GM19328 (cell line): ENCODE results near the gene CXCR2.
"Not testable (repeated sequence)": the region's sequence is repeated elsewhere in the genome, so short reads cannot be mapped to it uniquely, and the experiment has no call there.

Source experiments
- ATAC-seq: cut with Tn5 transposase; IDR thresholded peaks from one replicate; pipeline ENCODE4 v1.9.1; 2021; ENCODE audit warnings: mild to moderate bottlenecking, moderate library complexity; ENCODE audit not compliant: unreplicated experiment

The CXCR2 gene

DNA sequence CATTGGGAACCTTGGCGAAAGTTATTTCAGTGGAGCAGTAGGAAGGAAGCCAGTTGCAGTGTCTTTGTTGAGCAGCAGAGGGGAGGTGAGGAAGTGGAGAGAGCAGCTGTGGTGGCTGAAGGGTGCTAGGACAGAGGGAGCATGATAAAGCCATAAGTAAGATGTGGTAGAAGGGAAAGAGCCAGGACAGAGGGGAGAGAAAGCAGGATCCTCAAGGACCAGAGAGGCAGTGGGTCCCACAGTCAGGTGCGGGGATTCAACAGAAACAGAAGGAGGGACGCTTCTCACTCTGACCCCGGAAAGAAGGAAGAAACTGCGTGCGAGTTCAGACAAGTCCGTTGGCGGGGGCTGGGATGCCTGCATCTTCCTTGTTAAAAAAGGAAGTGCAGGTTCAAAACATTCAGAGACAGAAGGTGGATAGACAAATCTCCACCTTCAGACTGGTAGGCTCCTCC, at the start of gene CXCR2:
Gene CXCR2, plus strand, starts transcription at position 403 of the 455 bp plus-strand sequence. CDS start 8,774 bp downstream, outside the sequence.
- no peak for ATAC-seq

- no peak for ATAC-seq
Measured at GRCh38 chr2:218077464-218078216, 48.2 kb upstream of the CXCR2 start.

DNA sequence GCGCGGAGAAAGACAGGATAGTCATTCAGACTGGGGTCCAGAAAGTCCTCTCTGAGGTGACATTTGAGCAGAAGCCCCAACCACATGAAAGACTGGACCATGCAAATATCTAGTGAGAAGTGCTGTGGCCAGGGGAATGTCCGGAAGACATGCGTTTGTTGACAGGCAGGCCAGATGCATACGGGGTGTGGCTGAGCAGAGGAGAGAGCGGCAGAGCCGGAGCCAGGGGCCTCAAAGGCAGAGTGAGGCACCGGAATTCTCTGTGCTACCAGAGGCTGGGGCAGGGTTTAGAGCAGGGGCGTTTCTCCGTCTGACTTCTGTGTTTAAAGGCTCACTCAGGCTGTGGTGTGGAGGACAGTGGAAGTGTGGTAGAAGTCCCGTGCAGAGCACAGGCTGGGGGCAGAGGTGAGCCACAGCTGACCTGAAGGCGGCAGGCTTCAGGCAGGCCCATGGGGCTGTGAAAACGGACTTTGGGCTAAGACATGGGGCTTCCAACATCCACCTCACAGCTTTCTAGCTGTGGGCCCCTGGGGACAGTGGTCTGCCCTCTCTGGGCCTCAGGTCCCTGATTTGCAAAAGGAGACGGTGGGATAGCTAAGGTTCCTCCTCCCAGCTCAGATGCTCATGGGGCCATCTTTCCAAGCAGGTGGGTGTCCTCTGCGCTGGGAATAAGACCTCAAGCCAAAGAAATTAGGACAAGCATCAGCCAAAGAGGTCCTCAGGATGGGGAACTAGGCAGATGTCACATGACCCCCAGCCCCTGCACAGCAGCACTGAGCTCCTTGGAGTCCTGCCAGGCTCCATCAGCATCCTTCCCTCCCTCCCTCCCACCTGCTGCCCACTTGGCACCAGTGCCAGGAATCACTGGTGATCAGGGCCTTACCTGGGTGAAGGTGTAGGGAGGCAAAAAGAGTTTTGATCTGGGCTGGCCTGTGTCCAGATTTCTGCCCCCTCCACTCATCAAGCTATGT, 45.6 kb upstream of the CXCR2 start:
- ATAC-seq = no peak

DNA sequence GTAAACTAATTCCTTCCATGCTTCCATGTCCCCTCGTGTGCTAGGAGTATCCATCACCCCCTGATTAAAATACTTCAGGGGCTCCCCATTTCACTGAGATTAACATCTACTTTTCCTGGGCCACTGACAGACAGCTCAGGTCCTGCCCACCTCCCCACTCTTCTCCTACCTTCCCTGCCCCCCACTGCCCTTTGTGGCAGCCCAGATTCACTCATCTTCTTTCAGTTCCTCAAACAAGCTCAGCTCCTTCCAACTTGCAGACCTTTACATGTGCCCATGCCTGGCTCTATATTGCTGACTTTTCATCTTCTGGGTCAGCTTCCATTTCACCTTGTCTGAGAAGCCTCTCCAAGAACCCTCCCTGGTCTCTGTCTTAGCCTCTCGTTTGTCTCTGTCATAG, 44.8 kb upstream of the CXCR2 start:
- peak; percentile 93 for ATAC-seq

- no peak for ATAC-seq
Measured at GRCh38 chr2:218081695-218082094, 44.1 kb upstream of the CXCR2 start.

DNA sequence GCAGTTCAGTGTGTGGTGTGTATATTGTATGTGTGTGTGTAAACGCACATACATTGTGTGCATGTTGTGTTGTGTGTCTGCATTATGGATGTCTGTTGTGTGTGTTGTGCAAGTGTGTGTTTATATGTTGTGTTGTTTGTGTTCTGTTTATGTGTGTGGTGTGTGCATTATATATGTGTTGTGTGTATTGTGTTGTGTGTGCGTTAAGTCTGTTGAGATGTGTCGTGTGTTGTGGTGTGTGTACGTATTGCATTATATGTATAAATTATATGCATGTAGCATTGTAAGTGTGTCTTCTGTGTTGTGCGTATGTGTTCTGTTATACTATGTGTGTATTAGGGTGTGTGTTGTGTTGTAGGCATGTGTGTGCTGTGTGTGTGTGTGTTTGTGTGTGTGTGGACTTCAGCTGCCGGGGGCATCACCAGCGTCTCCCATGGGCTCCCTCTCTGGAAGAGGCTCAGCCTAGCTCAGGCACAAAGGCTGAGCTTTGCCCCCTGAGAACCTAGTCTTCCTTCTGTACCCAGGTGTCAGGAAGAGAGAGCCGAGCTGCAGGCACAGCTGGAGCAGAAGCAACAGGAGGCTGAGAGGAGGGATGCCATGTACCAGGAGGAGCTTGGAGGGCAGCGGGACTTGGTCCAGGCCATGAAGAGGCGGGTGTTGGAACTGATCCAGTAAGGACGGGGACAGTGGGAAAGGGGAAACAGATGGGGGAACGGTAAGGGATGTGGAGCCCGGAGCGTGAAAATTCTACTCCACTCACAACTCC, 43.1 kb upstream of the CXCR2 start:
- no peak for ATAC-seq

- no peak for ATAC-seq
Measured at GRCh38 chr2:218083352-218083676, 42.5 kb upstream of the CXCR2 start.

DNA sequence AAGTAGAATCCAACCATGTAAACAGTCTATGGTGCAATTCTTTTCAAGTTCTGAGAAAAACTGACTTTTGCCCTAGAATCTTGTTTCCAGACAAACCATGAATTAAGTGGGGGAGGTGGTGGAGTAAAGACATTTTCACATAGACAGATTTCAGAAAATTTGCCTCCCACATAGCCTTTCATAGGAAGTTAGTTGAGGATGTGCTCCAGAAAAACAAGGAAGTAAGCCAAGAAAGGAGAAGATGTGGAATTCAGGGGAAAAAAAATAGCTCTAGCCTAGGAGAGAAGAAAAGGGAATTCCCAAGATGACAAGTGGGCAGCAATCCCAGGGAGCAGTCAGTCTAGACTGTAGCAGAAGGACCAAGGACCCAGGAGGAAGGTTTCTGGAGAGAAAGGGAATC, 39.4 kb upstream of the CXCR2 start:
- no peak for ATAC-seq

DNA sequence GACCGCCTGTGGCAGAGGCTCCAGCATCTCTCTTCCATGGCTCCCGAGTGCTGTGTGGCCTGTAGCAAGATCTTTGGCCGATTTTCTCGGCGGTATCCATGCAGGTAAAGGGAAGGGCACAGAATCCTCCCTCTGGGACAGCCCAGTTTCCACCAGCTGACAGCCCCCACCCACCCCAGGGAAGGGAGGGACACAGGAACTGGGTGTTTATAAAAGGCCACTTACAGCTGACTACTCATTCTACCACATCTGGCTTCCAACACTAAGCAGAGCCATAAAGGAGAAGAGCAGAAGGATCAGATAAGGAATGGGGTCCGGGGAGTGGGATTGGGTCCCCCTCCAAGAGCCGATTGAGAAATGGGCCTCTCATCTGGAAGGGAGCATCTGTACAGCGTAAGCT, 36.6 kb upstream of the CXCR2 start:
- no peak for ATAC-seq

DNA sequence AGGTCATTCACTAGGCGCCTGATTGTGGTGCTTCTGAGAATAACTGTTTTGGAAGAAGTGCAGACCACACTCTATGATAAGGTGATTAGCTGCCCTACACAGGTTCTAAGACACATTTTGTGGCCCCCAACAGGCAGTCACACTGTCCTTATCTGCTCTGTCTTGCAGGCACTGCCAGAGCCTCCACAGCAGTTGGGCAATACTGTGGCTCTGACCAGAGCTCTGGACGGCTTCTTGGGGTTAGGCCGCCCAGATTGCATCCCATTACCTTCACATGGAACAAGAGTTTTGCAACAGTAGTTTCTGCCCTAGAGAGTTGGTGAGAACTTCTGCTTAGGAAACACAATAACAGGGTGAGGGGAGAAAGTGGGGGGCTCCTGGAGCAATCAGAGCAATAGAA, 34.1 kb upstream of the CXCR2 start:
- ATAC-seq = no peak

GRCh38 chr2:218093879-218094278, 31.9 kb upstream of the CXCR2 start:
- no peak for ATAC-seq

DNA sequence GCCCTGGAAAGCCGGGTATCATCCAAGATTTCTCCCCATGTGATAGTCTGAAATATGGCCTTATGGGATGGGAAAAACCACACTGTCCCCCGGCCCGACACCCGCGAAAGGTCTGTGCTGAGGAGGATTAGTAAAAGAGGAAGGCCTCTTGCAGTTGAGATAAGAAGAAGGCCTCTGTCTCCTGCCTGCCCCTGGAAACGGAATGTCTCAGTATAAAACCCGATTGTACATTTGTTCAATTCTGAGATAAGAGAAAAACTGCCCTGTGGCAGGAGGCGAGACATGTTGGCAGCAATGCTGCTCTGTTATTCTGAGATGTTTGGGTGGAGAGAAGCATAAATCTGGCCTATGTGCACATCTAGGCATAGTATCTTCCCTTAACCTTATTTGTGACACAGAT, 30.0 kb upstream of the CXCR2 start:
- ATAC-seq = no peak

DNA sequence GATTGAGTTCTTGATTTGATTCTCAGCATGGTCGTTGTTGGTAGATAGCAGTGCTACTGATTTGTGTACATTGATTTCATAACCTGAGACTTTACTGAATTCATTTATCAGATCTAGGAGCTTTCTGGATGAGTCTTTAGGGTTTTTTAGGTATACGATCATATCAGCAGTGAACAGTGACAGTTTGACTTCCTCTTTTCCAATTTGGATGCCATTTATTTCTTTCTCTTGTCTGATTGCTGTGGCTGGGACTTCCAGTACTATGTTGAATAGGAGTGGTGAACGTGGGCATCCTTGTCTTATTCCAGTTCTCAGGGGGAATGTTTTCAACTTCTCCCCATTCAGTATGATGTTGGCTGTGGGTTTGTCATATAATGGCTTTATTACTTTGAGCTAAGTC, 27.9 kb upstream of the CXCR2 start:
- ATAC-seq = no peak

DNA sequence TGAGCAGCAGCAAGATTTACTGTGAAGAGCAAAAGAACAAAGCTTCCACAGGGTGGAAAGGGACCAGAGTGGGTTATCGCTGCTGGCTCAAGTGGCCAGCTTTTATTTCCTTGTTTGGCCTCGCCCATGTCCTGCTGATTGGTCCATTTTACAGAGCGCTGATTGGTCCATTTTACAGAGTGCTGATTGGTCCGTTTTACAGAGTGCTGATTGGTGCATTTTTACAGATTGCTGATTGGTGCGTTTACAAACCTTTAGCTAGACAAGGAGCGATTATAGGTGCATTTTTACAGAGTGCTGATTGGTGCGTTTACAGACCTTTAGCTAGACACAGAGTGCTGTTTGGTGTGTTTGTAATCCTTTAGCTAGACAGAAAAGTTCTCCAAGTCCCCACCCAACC, 17.0 kb upstream of the CXCR2 start:
- not testable (repeated sequence) for ATAC-seq

DNA sequence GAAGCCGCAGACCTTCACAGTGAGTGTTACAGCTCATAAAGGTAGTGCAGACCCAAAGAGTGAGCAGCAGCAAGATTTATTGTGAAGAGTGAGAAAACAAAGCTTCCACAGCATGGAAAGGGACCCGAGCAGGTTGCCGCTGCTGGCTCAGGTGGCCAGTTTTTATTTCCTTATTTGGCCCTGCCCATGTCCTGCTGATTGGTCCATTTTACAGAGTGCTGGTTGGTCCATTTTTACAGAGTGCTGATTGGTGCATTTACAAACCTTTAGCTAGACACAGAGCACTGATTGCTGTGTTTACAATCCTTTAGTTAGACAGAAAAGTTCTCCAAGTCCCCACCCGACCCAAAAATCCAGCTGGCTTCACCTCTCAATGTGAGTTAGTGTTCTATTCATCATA, 4.0 kb upstream of the CXCR2 start:
- not testable (repeated sequence) for ATAC-seq

DNA sequence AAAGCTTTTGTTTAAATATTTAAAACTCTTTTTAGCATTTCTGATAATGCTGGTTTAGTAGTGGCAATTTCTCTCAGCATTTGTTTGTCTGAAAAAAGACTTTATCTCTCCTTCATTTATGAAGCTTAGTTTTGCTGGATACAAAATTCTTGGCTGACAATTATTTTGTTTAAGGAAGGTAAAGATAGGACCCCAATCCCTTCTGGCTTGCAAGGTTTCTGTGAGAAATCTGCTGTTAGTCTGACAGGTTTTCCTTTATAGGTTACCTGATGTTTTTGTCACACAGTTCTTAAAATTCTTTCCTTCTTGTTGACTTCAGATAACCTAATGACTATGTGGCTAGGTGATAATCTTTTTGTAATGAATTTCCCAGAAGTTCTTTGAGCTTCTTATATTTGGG, 3.5 kb upstream of the CXCR2 start:
- not testable (repeated sequence) for ATAC-seq

DNA sequence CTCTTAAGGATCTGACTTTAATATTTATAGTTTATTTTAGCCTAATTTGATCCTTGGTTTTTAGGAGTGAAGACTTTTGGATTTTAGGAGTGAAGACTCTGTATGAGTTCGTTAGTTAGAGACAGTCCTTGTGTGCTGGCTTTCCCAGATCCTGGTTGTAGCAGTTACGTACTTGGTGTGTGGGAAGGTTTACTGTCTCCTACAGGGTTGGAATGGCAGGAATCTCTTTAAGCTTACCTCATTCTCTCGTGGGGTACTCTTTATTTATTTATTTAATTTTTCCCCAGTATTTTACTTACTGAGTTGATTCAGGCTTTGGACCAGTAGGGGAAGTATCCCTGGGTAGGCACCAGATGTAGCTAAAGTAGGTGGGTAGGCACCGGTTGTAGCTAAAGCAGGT, 1.8 kb upstream of the CXCR2 start:
- no peak for ATAC-seq

DNA sequence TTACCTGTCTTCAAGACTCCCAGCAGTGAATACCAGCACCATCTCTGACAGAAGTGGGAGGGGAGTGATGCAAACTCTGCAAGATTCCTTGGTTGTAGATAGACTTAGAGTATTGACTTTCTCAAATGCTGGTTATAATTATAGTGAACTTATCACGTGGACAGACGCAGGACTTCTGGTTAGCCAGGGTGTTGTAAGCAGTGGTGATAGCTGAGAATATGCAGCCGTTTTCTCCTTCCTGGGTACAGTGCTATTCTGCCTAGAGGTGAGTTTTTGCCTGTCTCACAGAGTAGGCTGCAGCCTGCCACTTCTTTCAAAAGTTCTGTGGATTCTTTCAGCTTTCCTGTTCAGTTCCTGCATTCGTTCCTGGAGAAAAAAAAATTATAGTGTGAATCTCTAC, 733 bp upstream of the CXCR2 start:
- ATAC-seq = no peak

DNA sequence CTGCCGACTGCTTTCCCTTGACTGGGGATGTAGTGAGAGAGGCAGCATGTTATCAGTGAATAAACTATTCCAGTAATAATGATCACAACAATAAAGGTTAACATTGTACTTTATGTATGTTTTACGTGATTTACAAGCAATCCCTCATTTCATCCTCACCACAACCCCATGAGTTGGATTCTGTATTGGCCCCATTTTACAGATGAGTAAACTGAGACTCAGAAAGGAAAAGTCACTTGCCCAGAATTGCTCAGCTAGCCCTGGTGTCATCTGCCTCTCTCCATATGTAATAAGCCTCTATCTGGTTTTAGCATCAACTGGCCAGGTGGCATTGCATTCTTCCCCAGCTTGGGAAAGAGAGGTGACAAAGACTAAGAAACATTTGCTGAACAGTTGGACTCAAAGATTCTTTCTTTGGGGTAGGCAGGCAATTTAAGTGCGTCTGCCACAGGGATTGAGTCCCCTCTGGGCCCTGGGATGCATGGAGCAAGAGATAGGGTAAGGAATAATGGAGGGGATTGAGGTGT, 2.2 kb downstream of the CXCR2 start:
- no peak for ATAC-seq

- no peak for ATAC-seq
Measured at GRCh38 chr2:218128781-218129457, 3.1 kb downstream of the CXCR2 start.
